ENCODE results near the gene AQP1. TPM values are rescaled to one million over a fixed set of nuclear protein-coding genes. Genes with fewer than 3 reads are reported as not detected.

The AQP1 gene
- total and polyA plus RNA-seq, 7 donors: 75.0 to 229 (median 97.8) TPM

DNA sequence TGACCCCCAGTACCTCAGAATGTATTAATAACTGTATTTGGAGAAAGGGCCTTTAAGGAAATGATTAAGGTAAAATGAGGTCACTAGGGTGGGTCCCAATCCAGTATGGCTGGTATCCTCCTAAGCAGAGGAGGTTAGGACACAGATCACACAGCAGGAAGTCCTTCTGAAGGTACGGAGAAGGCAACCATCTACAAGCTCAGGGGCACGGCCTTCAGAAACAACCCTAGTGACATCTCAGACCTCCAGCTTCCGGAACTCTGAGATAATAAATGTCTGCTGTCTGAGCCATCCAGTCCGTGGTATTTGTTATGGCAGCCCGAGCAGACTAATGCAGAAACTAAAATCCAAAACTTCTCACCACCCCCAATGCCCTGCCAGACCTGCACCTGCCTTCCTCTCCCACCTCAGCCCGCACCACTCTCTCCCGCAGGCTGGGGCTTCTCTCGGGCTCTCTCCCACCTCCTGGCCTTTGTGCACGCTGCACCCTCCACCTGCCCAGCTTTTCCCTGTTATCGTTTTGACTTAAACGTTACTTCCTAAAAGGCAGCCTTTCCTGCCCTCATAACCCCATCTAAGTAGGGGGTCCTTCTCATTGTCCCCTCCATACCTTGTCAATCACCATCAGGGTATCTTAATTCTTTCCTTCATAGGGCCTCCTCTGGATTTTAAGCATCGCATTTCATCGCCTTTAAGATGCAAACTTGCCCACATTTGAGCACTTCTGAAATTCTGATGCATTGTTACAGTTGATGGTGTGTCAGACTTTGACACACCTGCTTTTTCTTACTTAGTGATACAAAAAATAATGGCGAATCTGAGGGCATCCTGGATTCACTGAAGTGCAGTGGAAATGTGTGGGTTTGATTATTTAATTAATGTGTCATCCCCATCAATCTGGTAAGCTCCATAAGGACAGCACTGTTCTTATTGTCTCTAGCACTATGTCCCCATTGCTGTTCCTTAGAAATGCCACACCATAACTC is 32.2 kb upstream of the AQP1 start:
- H3K36me3 ChIP-seq (ENCODE audit: insufficient read depth in 1 of 2, low read depth in 1 of 2): no peaks in the 10 kb centered on the region
- H3K4me1 ChIP-seq: no peaks in the 10 kb centered on the region
- no peak for DNase-seq
- H3K9me3 ChIP-seq: no peaks in the 10 kb centered on the region
- H3K27me3 ChIP-seq (ENCODE audit: insufficient read depth in 3 of 3, low read length in 2 of 3): no peaks in the 10 kb centered on the region
- ATAC-seq: no peak
- H3K27ac ChIP-seq: no peak overlapping the region
- intact Hi-C loops (cut with DNase I): no loop called here
- no peak overlapping the region for H3K4me3 ChIP-seq
- WGBS, 3 donors: 80 to 83% (median 80%) methylated on average over 14 of the region's 14 CpGs
- TF ChIP-seq, protein P1, sequence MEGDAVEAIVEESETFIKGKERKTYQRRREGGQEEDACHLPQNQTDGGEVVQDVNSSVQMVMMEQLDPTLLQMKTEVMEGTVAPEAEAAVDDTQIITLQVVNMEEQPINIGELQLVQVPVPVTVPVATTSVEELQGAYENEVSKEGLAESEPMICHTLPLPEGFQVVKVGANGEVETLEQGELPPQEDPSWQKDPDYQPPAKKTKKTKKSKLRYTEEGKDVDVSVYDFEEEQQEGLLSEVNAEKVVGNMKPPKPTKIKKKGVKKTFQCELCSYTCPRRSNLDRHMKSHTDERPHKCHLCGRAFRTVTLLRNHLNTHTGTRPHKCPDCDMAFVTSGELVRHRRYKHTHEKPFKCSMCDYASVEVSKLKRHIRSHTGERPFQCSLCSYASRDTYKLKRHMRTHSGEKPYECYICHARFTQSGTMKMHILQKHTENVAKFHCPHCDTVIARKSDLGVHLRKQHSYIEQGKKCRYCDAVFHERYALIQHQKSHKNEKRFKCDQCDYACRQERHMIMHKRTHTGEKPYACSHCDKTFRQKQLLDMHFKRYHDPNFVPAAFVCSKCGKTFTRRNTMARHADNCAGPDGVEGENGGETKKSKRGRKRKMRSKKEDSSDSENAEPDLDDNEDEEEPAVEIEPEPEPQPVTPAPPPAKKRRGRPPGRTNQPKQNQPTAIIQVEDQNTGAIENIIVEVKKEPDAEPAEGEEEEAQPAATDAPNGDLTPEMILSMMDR (IDR thresholded peaks at IDR 0.05): no peak

DNA sequence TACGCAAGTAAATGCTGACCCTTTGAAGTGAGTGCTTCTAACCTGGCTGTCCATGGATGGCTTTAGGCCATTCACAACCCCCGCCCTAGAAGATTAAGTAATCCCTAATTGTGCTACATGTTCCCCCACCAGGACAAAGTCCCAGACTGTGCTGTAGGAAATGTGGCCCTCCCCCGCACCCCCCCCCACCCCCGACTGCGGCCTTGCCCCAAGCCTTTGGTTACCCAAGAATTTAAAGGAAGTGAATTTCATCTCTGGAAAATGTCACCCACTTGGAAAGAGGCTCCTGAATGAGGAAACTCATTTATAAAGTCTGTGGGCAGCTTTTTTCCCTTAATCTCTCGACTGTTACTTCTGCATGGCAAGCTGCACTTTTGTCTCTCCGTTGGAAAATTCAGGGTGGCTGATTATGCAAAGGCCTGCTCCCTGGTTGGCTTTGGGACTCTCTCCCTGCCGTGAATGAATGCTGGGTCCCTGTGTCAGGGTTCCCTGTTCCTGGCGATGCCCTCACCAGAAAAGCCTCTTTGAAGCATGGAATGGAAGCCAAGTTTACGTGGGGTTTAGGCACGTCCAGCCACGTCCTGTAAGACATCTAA is 31.4 kb upstream of the AQP1 start:
- Histone ChIP-seq H3K4me1 (no peaks in the 10 kb centered on the region), H3K4me3 (no peak overlapping the region), H3K36me3 (ENCODE audit: insufficient read depth in 1 of 2, low read depth in 1 of 2) (no peaks in the 10 kb centered on the region), H3K9me3 (no peaks in the 10 kb centered on the region), H3K27me3 (ENCODE audit: insufficient read depth in 3 of 3, low read length in 2 of 3) (no peaks in the 10 kb centered on the region), H3K27ac (no peak overlapping the region)
- no peak for ATAC-seq
- DNase-seq: no peak
- TF ChIP-seq, protein P1 (IDR thresholded peaks at IDR 0.05): no peak
- WGBS, 3 donors: 78 to 80% (median 78%) methylated on average over 12 of the region's 12 CpGs
- intact Hi-C loops (cut with DNase I): no loop called here

DNA sequence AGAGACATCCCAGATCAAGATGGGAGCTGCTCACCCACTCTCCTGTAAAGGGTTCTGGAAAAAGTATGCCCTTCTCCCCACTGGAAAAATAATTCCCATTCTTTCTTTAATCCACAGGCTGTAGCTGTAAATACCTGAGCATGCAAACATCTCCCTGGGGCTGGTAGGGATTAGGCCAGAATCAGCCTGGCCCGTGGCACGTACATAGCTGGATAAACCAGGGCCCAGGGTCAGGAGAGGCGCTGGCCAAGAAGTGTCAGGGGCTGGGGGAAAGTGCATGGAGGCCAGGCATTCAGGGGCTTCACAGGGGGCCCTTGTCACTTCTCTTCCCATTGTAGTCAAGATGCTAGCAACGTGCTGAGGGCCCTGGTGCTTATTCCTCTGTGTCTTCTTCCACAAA is 30.7 kb upstream of the AQP1 start:
- no peaks in the 10 kb centered on the region for H3K4me1 ChIP-seq
- no peak for DNase-seq
- no peak overlapping the region for H3K27ac ChIP-seq
- H3K36me3 ChIP-seq (ENCODE audit: insufficient read depth in 1 of 2, low read depth in 1 of 2): no peaks in the 10 kb centered on the region
- TF ChIP-seq, protein P1 (IDR thresholded peaks at IDR 0.05): no peak
- H3K4me3 ChIP-seq: no peak overlapping the region
- H3K27me3 ChIP-seq (ENCODE audit: insufficient read depth in 3 of 3, low read length in 2 of 3): no peaks in the 10 kb centered on the region
- no peaks in the 10 kb centered on the region for H3K9me3 ChIP-seq
- intact Hi-C loops (cut with DNase I): no loop called here
- no peak for ATAC-seq
- 83 to 86% (median 86%) methylated on average over 4 of the region's 4 CpGs for WGBS, 3 donors

DNA sequence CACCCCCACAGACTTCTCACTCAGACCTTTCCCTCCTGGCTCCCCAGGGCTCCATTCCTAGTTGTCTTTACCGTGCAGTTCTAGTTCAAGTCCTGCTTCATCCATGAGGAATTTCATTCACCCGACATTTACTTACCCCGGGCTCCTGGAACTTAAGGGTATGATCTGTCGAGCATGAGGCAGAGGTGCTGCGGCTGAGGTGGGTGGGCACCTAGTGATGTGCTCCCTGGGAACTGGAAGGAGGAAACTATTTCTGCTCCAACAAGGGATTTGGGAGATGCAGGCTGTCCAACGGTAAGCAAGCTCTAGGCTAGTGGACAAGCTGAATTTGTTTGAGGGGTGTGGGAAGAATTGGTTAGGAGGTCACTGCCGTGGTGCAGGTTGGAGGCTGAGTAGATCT is 30.2 kb upstream of the AQP1 start:
- 85 to 88% (median 87%) methylated on average over 7 of the region's 7 CpGs for WGBS, 3 donors
- ATAC-seq: no peak
- Histone ChIP-seq H3K36me3 (ENCODE audit: insufficient read depth in 1 of 2, low read depth in 1 of 2) (no peaks in the 10 kb centered on the region), H3K9me3 (no peaks in the 10 kb centered on the region), H3K4me3 (no peak overlapping the region), H3K27ac (no peak overlapping the region), H3K27me3 (ENCODE audit: insufficient read depth in 3 of 3, low read length in 2 of 3) (no peaks in the 10 kb centered on the region), H3K4me1 (no peaks in the 10 kb centered on the region)
- DNase-seq: no peak
- TF ChIP-seq, protein P1 (IDR thresholded peaks at IDR 0.05): no peak
- intact Hi-C loops (cut with DNase I): no loop called here
